ENCODE measurements around the gene MRM3. TPM values are rescaled to one million over a fixed set of nuclear protein-coding genes. Genes with fewer than 3 reads are reported as not detected.
"Not testable (repeated sequence)": the region's sequence is repeated elsewhere in the genome, so short reads cannot be mapped to it uniquely, and the experiment has no call there.

Gene MRM3
- polyA plus RNA-seq, 4 donors: 12.6 to 19.6 (median 18.8) TPM

DNA sequence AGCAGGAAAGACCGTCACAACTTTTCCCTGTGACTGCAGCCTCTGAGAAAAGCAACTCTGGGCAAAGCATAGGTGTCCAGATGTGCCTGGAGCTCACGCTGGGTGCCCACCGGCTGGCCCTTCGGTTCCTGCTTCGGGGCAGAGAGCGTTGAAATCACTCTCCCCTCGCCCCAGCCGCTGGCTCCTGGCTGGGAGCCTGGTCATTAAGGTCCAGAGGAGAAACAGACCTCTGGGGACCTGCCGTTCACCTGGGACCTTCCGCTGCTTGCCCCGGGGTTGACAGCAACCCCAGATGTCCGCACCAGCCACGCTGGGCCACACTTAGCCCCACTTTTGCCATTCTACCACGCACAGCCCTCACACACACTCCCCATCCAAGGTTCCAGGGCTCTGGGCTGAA lies 13.1 kb downstream of the MRM3 start:
- no peak for DNase-seq (ENCODE audit: low read depth in 4 of 4, low spot score in 3 of 4)

DNA sequence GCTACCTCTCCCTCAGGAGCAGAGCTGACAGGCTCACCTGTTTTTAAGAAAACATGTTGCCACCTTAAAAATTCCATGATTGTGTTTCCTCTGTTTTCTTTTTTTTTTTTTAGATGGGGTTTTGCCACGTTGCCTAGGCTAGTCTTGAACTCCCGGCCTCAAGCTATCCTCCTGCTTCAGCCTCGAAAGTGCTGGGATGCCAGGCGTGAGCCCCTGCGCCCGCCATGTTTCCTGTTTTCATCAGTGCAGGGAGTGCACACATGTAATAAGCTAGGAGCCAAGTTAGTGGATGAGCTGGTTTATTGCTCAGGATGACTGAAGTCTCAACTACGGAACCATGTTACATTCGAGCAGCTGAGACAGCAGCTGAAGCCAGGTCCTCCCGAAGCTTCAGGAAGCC lies 13.6 kb downstream of the MRM3 start:
- no peak for DNase-seq (ENCODE audit: low read depth in 4 of 4, low spot score in 3 of 4)

DNA sequence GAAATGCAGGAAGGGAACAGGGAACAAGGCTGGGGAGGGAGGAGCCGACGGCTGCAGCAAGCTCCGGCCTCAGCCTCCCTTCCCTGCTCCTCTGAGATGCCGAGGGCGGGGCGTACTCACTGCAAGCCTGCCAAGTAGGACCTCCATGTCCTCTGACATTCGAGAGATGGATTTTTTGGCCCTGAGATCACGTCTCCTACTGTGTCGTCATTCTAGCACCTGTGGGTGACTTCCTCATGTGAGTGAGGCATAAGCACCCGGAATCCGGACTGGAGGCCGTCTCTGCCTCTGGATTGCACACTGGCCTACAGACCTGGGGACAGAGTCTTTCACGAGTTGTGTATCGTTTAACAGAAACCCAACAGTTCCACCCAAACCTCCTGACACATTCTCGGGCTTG lies 14.5 kb downstream of the MRM3 start:
- DNase-seq (ENCODE audit: low read depth in 4 of 4, low spot score in 3 of 4): no peak

DNA sequence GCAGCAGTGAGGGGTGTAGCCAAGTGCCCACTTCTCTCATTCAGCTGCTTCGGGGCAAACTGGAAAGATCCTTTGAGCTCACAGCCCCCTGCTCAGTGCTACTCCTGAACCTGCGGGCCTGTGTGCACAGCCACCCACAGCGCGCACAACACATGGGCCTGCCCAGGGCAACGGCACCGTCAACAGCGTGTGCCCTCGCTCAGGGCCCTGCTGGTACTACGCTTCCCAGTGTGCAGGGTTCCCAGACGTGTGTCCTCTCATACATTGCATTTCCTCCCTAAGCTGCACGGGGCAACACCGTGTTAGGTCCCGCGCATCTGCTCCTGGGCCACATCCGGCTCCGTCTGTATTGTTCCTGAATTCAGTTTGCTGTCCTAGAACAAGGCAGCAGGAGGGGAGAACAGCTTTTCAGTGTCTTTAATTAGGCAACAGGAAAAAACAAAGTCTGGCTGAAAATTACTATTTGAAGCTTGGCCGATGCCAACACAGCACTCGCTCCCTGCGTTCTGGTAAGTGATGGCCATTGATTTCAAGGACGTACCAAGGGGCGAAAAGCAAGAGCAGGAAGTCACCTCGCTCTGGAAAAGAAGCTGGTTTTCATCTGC lies 15.2 kb downstream of the MRM3 start:
- DNase-seq (ENCODE audit: low read depth in 4 of 4, low spot score in 3 of 4): no peak

DNA sequence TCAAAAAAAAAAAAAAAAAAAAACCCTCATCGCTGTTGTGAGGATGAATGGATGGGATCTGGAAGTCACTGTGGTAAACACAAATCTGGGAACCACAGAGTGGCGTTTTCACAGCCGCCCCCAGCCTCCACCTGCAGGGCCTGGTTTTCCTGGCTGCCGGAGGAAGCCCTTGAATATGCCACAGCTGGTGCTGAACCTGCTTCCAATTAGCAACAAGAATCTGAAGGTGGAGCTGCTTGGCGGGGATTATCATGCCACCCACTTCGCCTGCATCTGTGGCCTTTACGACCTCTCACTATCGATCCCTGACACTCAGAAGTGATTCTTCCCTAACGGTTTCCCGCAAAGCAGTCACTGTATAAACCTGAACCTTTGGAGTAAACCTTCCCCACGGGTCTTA lies 16.1 kb downstream of the MRM3 start:
- no peak for DNase-seq (ENCODE audit: low read depth in 4 of 4, low spot score in 3 of 4)

DNA sequence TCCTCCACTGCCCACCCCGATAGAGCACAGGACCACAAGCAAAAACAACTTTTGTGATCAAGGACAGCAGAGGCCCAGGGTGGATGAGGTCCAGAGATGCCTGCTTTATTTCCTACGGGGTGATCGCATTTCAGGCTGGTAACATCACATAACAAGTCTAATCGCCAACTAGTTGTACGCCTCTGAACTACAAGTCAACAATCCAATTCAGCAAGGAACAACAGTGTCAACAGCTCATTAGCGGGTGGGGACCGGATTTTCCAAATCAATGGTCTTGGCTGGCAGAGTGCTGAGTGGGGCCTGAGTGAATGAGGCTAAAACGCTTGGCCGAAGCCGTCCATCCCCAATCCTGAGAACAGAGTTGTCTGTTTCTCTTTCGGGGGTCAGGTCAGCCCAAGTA lies 17.1 kb downstream of the MRM3 start:
- DNase-seq (ENCODE audit: low read depth in 4 of 4, low spot score in 3 of 4): no peak

DNA sequence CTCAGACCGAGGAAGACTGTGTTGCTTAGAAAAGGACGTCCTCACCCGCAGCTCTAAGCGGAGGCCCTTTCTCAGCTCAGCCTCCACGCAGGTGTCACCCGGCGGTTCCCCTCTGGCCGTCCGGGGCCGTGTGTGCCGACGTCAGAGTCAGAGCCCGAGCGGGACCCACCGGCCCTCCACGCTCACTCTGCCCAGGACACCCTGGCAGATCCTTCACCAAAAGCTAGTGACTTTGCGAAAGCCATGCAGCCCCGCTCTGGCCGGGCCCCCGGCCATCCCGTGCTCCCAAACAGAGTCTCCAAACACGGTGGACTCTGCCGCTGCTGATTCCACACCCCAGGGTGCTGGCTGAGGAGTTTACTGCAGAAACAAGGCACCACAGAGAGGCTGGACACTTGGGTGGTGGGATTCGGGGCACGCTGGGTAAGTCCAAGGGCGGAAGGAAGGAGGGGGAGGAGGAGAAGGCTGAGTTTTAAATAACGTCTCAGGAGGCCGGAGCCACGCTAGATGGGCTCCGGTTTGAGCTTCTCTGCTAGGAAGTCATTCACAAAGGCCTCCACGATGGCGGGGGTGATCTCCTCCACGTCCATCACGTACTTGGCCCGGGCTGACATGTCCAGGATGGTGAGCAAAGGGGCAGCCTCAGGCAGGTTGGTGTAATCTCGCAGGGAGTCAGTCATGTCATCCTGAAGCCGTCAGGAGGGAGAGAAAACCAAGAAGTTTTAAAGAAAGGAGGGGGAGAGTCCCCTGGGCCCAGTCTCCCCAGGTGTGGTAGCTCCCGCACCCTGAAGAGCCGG lies 18.5 kb downstream of the MRM3 start:
- no peak for DNase-seq (ENCODE audit: low read depth in 4 of 4, low spot score in 3 of 4)

DNA sequence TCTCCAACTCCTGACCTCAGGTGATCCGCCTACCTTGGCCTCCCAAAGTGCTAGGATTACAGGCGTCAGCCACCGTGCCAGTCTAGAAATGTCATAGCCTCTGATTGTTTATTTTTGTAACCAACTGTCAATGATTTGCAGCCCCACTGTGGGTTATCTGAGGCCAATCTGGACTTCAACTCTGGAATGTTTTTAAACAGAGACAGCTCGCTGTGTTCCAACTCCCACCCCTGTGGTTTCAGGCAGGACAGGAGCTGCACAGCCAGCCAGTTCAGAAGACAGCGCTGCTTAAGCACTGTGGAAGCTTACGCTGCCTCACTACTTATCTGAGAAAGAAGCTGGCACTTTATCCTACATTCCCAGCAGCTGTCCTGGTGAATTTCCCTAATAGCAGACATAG lies 19.5 kb downstream of the MRM3 start:
- no peak for DNase-seq (ENCODE audit: low read depth in 4 of 4, low spot score in 3 of 4)

DNA sequence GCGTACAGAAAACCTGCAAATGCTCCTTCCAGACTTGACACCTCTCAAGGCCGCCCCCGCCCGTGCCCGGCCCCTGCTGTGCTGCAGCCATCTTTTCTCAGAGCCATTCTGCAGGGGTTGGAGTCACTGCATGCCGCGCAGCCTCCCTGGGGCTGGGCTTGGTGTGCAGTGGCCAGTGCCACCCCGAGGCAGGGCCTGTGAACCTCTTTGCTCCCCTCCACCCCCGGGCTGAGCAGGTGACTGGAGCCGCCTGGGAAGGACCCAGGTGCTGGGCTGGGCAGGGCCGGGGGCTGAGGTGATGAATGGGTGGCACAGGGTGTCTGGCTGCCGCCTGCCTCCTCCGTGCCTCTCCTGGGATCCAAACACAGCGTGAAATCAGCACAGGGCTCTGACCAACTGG lies 20.3 kb downstream of the MRM3 start:
- DNase-seq (ENCODE audit: low read depth in 4 of 4, low spot score in 3 of 4): no peak

DNA sequence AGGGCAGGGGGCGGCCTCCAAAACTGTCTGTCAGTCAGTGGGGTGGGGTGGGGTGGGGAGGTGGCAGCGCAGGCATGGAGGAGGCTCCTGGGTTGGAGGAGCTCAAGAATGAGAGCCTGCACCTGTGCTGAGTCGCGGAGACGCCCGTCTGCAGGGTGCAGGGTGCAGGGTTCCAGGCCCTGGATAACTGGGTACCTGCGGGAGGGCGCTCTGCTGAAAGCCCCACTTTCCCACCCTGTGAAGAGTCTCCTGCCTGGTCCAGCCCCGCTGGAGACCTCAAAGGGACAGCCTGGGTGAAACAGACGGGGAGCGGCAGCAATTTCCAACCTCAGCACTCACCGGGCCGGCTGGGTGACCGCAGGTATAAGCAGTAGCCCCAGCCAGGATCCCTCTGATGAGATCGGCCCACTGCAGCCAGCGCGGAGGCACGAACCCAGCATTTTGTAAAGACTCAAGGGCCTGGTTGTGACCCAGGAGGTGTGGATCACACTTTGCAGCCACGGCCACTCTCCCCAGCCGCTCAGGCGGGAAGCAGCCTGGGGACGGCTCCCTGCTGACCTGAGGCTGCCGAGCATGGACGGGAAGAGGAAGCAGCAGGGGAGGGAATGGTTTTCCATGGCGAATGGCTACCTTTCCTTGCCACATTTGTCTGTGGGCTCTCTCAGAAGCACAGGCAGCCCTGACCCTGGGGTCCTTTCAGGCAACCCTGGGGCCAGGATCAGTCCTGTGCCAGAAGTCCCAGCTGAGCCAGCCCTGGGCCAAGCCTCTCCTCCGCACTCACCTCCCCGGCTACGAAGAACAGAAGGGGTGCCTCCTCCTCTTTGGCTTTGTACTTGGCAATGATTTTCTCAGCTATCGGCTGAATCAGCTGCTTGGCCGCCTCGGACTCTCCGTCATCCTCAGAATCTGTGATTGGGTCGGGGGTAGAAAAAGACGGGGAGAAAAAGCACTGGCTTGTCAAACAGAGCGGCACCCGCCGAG lies 21.0 kb downstream of the MRM3 start:
- DNase-seq (ENCODE audit: low read depth in 4 of 4, low spot score in 3 of 4): no peak

DNA sequence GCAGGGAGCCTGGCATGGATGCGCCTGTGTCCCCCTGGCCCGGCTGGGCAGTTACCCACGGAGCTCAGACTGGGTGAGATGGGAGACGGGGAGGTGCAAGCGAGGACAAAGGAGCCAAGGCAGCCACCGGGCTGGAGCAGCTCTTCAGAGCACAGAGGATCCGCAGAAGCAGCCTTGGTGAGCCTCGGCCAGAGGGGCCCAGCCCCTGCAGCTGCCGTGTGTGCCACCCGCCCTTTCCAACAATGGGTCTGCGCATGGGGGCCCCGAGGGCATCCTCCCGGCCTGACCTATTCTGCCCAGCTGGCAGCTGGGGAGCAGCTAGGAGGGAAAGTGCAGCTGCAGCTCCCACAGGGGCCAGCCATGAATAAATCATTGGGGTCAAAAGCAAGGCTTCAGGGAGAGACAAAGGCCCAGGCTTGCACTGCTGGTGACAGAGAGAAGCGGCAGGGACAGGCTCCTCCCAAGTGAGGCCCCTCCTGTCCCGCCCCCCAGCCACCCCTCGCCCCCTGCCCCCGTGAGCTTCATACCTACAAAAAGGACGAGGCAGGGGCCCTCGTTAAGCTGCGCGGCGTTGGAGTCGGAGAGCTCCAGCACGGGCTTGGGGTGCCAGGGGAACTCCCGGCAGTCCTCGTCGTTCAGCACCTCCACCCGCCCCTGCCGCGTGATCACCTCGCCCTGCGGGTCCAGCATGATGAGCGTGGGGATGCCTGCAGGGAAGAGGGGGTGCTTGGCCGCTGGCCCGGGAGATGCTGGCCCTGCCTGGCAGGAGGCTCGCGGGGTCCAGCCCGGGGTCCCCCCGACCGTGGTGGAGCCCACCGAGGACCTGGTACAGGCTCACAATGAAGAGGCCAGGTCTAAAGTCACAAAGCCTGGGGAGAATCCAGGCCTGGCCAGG lies 22.6 kb downstream of the MRM3 start:
- DNase-seq (ENCODE audit: low read depth in 4 of 4, low spot score in 3 of 4): no peak

DNA sequence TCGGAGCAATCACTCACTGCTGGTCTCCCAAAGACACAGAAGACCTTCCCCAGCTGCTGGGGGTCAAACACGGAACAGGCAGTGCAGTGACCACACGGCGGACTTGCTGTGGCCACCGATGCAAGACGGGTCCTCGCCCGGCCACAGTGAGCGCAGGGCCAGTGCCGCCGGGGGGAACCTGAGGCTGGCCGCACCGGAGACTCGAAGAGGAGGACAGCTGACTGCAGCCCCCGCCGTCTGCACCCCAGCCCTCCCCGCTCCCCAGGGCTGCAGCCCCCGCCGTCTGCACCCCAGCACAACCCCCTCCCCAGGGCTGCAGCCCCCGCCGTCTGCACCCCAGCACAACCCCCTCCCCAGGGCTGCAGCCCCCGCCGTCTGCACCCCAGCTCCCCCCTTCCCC lies 23.7 kb downstream of the MRM3 start:
- not testable (repeated sequence) for DNase-seq (ENCODE audit: low read depth in 4 of 4, low spot score in 3 of 4)

DNA sequence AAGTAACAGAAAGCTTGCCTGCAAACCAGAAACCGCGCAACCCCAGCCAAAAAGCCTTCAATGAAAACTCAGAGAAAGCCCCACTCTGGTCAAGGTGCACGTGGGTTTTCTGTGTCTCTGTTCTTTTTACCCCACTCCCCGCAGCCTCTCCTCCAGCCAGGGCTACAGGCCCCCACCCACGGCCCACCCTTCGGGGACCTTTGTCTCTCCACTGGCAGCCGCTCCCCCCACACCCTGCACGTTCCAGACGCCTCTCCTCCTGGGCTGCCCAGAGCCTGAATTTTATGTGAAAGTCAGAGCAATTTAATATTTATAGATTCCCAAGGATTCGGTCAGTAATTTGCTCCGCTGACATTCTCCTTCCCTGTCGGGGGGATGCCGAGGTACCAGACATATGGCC lies 24.2 kb downstream of the MRM3 start:
- no peak for DNase-seq (ENCODE audit: low read depth in 4 of 4, low spot score in 3 of 4)

DNA sequence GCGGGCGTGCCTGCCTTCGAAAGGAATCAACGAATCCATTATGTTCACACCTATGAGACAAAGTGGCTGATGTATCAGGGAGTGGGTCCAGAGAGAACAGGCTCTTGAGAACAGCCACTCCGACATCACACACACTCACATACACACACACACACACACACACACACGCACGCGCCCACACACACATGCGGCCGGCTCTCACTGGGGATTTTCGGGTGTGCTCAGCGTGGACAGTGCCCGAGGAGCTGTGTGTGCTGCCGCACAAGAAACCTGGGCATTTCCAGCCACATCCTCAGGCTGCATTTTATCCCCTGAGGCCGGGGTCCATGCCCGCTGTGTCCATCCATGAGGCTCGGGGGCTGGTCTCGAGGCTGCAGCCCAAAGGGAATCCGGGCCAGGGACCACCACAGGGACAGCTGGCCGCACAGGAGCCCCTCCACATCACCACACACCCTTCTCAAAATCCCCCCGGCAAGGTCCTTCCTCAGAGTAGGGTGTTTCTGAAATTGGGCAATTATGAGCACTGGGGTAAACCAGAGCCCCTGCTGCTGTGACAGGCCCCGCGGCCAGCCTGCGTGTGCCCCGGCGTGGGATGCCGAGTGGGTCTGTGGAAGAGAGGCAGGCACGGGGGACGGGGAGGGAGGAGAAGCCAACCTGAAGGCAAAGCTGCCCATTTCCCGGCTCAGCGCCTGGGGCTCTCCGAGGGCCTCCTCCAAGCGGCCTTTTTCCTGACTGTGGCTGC lies 24.8 kb downstream of the MRM3 start:
- no peak for DNase-seq (ENCODE audit: low read depth in 4 of 4, low spot score in 3 of 4)

DNA sequence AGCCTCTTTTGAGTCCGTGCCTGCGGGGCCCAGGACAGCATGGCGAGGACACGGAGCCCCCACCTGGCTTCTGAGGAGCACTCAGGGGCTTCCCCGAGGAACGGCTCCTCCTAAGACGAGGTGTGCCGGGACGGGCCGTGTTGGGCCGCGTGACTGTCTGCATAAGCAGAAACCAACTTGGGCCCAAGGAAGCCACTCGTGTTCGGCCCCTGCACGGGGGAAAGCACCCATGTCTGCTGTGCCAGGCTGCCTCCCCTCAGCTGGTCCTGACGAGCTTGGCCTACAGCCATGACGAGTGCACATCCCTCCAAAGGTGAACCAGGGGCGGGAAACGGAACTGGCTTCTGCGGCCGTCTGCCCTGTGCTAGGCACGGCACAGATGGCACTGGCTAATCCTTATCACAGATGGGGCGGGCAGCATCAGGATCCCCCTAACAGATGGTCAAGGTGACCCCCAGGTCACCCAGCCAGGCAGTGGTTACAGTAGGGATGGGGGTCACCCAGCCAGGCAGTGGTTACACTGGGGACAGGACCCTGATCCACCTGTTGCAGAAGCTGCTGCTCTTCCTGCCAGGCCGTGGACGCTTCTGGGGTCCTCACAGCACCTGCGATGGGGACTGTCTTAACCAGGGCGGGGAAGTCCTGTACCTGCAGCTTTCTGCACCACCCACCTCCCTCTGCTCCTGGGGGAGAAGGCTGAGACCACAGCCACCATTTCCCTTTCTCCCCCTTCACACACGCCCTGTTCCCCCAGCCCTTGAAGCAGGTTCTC lies 25.6 kb downstream of the MRM3 start:
- no peak for DNase-seq (ENCODE audit: low read depth in 4 of 4, low spot score in 3 of 4)

DNA sequence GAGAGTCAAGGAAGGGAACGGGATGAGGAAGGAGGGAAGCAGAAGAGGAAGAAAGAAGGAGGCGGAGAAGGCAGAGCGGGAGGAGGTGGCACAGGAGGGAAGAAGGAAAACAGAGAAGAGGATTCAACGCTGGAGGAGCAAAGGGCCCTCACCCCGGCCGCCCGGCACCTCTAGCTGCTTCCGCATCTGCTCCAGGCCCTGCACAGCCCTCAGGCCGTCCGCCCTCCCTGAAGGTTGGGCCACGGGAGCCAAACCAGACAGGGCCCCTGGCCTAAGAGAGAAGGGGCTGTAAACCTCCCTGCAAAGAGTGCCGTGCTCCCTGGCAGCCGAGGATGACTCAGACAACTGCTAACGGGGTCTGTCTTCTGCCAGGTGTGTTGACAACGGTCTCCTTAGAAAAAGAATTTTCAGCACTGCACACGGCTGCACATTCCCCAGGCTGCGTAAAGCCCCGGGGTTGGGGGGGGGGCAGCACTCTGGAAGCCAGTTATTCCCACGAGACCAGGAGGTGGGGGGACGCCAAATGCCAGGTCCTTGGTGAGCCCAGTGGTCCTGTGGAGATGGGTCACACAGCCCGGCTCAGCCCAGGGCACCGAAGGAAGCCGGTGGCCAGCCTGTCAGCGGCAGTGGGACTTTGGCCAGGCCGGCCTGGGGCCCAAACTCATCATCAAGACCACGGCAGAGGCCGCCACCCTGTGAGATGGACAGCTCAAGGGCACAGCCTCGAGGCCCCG lies 29.1 kb downstream of the MRM3 start:
- DNase-seq (ENCODE audit: low read depth in 4 of 4, low spot score in 3 of 4): no peak

DNA sequence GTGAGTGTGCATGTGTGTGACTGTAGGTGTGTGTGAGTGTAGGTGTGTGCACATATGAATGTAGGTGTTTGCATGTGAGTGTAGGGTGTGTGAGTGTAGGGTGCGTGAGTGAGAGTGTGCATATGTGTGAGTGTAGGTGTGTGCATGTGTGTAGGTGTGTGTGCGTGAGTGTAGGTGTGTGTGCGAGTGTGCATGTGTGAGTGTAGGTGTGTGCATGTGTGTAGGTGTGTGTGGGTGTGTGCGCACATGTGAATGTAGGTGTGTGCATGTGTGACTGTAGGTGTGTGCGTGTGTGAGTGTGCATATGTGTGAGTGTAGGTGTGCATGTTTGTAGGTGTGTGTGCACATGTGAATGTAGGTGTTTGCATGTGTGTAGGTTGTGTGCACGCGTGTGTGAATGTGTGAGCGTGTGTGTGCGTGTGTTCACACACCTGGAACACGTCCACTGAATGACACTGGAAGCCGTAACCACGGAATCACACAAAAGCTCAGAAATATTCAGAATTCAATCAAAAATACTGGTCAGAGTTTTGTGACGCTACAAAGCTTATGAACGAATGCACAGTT lies 30.6 kb downstream of the MRM3 start:
- no peak for DNase-seq (ENCODE audit: low read depth in 4 of 4, low spot score in 3 of 4)

DNA sequence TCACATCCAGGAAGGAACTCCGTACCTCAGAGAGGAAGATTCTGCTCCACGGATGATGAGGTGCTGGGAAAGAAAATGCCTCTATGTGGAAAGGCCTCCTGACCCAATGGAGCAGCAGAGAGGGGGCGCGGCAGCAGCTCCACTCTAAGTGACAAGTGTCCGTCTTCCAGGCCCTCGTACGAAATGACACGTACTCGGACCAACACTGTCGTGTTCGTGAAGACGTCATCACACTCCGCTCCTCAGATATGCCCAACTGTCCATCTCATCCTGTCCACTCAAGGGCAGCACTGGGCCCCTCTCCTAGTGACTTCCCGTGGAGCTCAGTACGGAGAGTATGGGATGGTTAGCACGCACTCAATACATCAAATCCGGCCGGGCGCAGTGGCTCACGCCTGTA lies 32.2 kb downstream of the MRM3 start:
- DNase-seq (ENCODE audit: low read depth in 4 of 4, low spot score in 3 of 4): no peak
